Measurements from ENCODE around the gene UCK2. TPM values are rescaled to one million over a fixed set of nuclear protein-coding genes. Genes with fewer than 3 reads are reported as not detected.

UCK2 gene
- total RNA-seq, 1 donor from 2014 or later = 30.3 TPM

- Histone ChIP-seq H3K36me3 (no peaks in the 10 kb centered on the region), H3K27ac (no peak overlapping the region)
- intact Hi-C loops (cut with DNase I) = no loop called here
Observed at GRCh38 chr1:165884009-165884689, 56.7 kb downstream of the UCK2 start.

GRCh38 chr1:165884690-165885304 is 57.4 kb downstream of the UCK2 start:
- Histone ChIP-seq H3K4me1 (no peaks in the 10 kb centered on the region), H3K27me3 (no peaks in the 10 kb centered on the region), H3K27ac (no peak overlapping the region), H3K36me3 (no peaks in the 10 kb centered on the region), H3K9me3 (no peaks in the 10 kb centered on the region), H3K4me3 (no peak overlapping the region)
- TF ChIP-seq, protein P1, sequence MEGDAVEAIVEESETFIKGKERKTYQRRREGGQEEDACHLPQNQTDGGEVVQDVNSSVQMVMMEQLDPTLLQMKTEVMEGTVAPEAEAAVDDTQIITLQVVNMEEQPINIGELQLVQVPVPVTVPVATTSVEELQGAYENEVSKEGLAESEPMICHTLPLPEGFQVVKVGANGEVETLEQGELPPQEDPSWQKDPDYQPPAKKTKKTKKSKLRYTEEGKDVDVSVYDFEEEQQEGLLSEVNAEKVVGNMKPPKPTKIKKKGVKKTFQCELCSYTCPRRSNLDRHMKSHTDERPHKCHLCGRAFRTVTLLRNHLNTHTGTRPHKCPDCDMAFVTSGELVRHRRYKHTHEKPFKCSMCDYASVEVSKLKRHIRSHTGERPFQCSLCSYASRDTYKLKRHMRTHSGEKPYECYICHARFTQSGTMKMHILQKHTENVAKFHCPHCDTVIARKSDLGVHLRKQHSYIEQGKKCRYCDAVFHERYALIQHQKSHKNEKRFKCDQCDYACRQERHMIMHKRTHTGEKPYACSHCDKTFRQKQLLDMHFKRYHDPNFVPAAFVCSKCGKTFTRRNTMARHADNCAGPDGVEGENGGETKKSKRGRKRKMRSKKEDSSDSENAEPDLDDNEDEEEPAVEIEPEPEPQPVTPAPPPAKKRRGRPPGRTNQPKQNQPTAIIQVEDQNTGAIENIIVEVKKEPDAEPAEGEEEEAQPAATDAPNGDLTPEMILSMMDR (IDR thresholded peaks at IDR 0.05) = no peak
- DNase-seq (ENCODE audit: low spot score in 2 of 2) = no peak
- intact Hi-C loops (cut with DNase I) = no loop called here

More at GRCh38 chr1:165884009-165884689, 56.7 kb downstream of the UCK2 start:
- Histone ChIP-seq H3K4me1 (no peaks in the 10 kb centered on the region), H3K4me3 (no peak overlapping the region), H3K9me3 (no peaks in the 10 kb centered on the region), H3K27me3 (no peaks in the 10 kb centered on the region)
- TF ChIP-seq, protein P1 (IDR thresholded peaks at IDR 0.05) = no peak
- no peak for DNase-seq (ENCODE audit: low spot score in 2 of 2)

GRCh38 chr1:165885305-165885694 is 57.9 kb downstream of the UCK2 start:
- no peak for DNase-seq (ENCODE audit: low spot score in 2 of 2)
- no peak overlapping the region for H3K4me3 ChIP-seq
- H3K36me3 ChIP-seq = no peaks in the 10 kb centered on the region
- no peaks in the 10 kb centered on the region for H3K9me3 ChIP-seq
- H3K27ac ChIP-seq = no peak overlapping the region
- TF ChIP-seq, protein P1 (IDR thresholded peaks at IDR 0.05) = no peak
- H3K4me1 ChIP-seq = no peaks in the 10 kb centered on the region
- intact Hi-C loops (cut with DNase I) = no loop called here
- no peaks in the 10 kb centered on the region for H3K27me3 ChIP-seq

DNA sequence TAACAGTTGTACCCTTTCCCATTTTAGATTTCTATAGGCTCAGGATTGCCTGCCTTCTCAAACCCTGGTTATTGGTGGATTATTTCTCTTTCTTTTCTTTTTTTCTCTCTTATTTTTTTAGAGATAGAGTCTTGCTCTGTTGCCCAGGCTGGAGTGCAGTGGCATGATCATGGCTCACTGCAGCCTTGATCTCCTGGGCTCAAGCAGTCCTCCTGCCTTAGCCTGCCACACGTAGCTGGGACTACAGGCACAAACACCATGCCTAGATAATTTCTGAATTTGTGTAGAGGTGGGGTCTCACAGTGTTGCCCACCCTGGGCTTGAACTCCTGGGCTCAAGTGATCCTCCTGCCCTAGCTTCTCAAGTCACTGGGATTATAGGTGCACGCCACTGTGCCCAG is 58.8 kb downstream of the UCK2 start:
- Histone ChIP-seq H3K4me3 (no peak overlapping the region), H3K36me3 (no peaks in the 10 kb centered on the region), H3K4me1 (no peaks in the 10 kb centered on the region), H3K9me3 (no peaks in the 10 kb centered on the region), H3K27me3 (no peaks in the 10 kb centered on the region), H3K27ac (no peak overlapping the region)
- intact Hi-C loops (cut with DNase I) = no loop called here
- TF ChIP-seq, protein P1 (IDR thresholded peaks at IDR 0.05) = no peak
- DNase-seq (ENCODE audit: low spot score in 2 of 2) = no peak

- H3K9me3 ChIP-seq = no peaks in the 10 kb centered on the region
- TF ChIP-seq, protein P1 (IDR thresholded peaks at IDR 0.05) = no peak
Observed at GRCh38 chr1:165886983-165887382, 59.6 kb downstream of the UCK2 start.

More at GRCh38 chr1:165886983-165887382, 59.6 kb downstream of the UCK2 start:
- no peak for DNase-seq (ENCODE audit: low spot score in 2 of 2)
- Histone ChIP-seq H3K4me1 (no peaks in the 10 kb centered on the region), H3K36me3 (peaks cover 0 to 8% of the 10 kb centered on the region in 2 donors), H3K27me3 (no peaks in the 10 kb centered on the region), H3K4me3 (no peak overlapping the region), H3K27ac (no peak overlapping the region)
- intact Hi-C loops (cut with DNase I) = no loop called here

Data from ascending aorta (tissue), 2 donors.